ENCODE measurements around the gene RASGRF2.

RASGRF2 gene

DNA sequence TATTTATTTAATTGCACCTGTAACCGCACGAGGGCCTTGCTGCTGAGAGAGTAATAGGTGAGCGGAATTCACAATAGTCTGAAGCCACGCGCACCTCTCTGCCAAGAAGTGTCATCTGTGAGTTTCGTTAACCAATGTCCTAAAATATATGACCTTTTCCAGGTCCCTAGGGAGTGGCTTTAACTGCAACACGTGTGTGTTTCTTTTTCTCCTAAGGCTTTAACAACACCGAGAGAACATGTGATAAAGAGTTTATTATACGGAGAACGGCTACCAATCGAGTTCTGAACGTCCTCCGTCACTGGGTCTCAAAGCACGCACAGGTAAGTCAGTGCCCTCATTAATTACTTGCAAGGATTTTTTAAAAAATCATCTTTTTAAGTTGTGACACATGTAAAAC is 219.8 kb downstream of the RASGRF2 start:
- TF ChIP-seq, protein P1, sequence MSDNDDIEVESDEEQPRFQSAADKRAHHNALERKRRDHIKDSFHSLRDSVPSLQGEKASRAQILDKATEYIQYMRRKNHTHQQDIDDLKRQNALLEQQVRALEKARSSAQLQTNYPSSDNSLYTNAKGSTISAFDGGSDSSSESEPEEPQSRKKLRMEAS (IDR thresholded peaks at IDR 0.05), result no peak
- TF ChIP-seq FOXM1 (IDR thresholded peaks at IDR 0.05; ENCODE audit: borderline replicate concordance, low read depth) (no peak), NFIC (IDR thresholded peaks at IDR 0.05) (no peak), TAF1 (IDR thresholded peaks at IDR 0.05; ENCODE audit: low read depth) (no peak), EGR1 (IDR thresholded peaks at IDR 0.05) (no peak), ZBTB7A (IDR thresholded peaks at IDR 0.05; ENCODE audit: low read depth) (no peak), EP300 (IDR thresholded peaks at IDR 0.05; ENCODE audit: borderline replicate concordance) (no peak), CREB1 (IDR thresholded peaks at IDR 0.05; ENCODE audit: low read depth) (no peak), RAD21 (IDR thresholded peaks at IDR 0.05; ENCODE audit: low read depth) (no peak), YY1 (IDR thresholded peaks at IDR 0.05; ENCODE audit: low read depth) (no peak), TCF12 (IDR thresholded peaks at IDR 0.05; ENCODE audit: low read depth) (no peak), CEBPB (IDR thresholded peaks at IDR 0.05) (no peak), TEAD4 (IDR thresholded peaks at IDR 0.05) (no peak)
- TF ChIP-seq, protein P2, sequence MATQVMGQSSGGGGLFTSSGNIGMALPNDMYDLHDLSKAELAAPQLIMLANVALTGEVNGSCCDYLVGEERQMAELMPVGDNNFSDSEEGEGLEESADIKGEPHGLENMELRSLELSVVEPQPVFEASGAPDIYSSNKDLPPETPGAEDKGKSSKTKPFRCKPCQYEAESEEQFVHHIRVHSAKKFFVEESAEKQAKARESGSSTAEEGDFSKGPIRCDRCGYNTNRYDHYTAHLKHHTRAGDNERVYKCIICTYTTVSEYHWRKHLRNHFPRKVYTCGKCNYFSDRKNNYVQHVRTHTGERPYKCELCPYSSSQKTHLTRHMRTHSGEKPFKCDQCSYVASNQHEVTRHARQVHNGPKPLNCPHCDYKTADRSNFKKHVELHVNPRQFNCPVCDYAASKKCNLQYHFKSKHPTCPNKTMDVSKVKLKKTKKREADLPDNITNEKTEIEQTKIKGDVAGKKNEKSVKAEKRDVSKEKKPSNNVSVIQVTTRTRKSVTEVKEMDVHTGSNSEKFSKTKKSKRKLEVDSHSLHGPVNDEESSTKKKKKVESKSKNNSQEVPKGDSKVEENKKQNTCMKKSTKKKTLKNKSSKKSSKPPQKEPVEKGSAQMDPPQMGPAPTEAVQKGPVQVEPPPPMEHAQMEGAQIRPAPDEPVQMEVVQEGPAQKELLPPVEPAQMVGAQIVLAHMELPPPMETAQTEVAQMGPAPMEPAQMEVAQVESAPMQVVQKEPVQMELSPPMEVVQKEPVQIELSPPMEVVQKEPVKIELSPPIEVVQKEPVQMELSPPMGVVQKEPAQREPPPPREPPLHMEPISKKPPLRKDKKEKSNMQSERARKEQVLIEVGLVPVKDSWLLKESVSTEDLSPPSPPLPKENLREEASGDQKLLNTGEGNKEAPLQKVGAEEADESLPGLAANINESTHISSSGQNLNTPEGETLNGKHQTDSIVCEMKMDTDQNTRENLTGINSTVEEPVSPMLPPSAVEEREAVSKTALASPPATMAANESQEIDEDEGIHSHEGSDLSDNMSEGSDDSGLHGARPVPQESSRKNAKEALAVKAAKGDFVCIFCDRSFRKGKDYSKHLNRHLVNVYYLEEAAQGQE (IDR thresholded peaks at IDR 0.05; ENCODE audit: low read depth), result no peak
- TF ChIP-seq, protein P3, sequence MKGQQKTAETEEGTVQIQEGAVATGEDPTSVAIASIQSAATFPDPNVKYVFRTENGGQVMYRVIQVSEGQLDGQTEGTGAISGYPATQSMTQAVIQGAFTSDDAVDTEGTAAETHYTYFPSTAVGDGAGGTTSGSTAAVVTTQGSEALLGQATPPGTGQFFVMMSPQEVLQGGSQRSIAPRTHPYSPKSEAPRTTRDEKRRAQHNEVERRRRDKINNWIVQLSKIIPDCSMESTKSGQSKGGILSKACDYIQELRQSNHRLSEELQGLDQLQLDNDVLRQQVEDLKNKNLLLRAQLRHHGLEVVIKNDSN (IDR thresholded peaks at IDR 0.05), result no peak

DNA sequence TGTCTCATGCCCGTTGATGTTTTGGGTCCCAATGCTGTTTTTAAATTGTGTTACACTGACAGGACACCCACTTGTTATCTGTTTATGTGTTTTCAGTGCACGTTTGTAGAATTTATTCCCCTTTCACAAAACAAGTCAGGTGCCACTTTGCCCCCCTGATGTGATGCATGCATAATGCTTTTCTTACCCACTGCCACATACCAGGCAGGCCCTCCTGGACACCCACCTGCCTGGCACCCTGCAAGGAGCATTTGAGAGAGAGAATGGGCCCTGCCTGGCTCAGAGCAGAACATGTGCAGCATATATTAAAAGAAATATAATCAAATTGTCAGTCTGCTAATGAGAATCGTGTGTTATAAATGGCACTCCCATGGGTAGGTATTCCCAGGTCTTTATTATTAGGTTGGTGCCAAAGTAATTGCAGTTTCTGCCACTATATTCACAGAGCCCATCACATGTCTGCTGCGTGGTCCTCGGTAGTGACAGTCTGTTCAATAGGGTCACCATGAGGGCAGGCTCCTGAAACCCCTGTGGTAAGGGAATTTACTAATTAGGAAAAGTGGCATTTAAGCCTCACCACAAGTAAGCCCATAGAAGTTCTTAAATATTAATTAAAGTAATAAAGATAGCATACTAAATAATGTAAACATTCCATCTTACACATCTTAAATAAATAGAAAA is 220.8 kb downstream of the RASGRF2 start:
- no peak for TF ChIP-seq TEAD4 (IDR thresholded peaks at IDR 0.05)
- no peak for TF ChIP-seq FOXM1 (IDR thresholded peaks at IDR 0.05; ENCODE audit: borderline replicate concordance, low read depth)
- TF ChIP-seq CREB1 (IDR thresholded peaks at IDR 0.05; ENCODE audit: low read depth), result no peak
- TF ChIP-seq TCF12 (IDR thresholded peaks at IDR 0.05; ENCODE audit: low read depth), result no peak
- no peak for TF ChIP-seq TAF1 (IDR thresholded peaks at IDR 0.05; ENCODE audit: low read depth)
- no peak for TF ChIP-seq NFIC (IDR thresholded peaks at IDR 0.05)
- no peak for TF ChIP-seq EGR1 (IDR thresholded peaks at IDR 0.05)
- TF ChIP-seq EP300 (IDR thresholded peaks at IDR 0.05; ENCODE audit: borderline replicate concordance), result no peak
- TF ChIP-seq, protein P1 (IDR thresholded peaks at IDR 0.05), result no peak
- no peak for TF ChIP-seq YY1 (IDR thresholded peaks at IDR 0.05; ENCODE audit: low read depth)
- TF ChIP-seq ZBTB7A (IDR thresholded peaks at IDR 0.05; ENCODE audit: low read depth), result no peak
- TF ChIP-seq RAD21 (IDR thresholded peaks at IDR 0.05; ENCODE audit: low read depth), result no peak
- TF ChIP-seq, protein P2 (IDR thresholded peaks at IDR 0.05; ENCODE audit: low read depth), result no peak
- TF ChIP-seq, protein P3 (IDR thresholded peaks at IDR 0.05), result no peak
- no peak for TF ChIP-seq CEBPB (IDR thresholded peaks at IDR 0.05)

DNA sequence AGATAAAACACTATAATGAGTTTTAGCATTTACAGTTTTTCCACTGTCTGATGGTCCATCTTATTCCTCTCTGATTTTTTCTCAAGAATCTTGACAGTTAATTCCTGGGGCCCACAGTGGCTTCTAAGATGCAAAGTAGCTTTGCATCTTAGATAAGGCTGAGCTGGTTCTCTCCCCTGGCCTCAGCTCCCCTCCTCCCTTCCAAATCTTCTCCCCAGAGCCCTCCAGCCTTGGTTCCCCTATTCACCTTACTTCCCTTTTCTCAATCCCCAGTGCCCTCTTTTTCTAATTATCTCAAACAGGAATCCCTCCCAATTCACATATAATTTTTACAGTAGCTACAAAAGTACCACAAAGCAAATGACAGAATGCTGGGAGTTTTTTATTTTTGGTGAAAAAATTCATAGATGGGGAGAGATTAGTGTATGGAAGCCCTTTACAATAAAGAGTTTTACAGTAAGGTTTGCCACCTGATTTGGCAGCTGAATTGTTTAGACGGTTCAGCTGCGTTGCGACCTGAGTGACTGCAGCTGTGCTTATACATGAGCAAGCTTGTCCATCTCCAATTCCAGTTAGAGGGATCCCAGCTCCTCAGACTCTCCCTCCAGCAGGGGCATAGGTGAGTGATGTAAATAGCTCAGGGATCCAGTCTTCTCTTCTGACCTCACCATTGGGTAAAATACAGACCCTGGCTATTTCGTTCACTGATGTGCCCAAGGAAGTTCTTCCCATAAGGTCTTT is 221.6 kb downstream of the RASGRF2 start:
- TF ChIP-seq TEAD4 (IDR thresholded peaks at IDR 0.05) (no peak), CREB1 (IDR thresholded peaks at IDR 0.05; ENCODE audit: low read depth) (no peak), NFIC (IDR thresholded peaks at IDR 0.05) (no peak), TAF1 (IDR thresholded peaks at IDR 0.05; ENCODE audit: low read depth) (no peak), YY1 (IDR thresholded peaks at IDR 0.05; ENCODE audit: low read depth) (no peak), EGR1 (IDR thresholded peaks at IDR 0.05) (no peak), ZBTB7A (IDR thresholded peaks at IDR 0.05; ENCODE audit: low read depth) (no peak), EP300 (IDR thresholded peaks at IDR 0.05; ENCODE audit: borderline replicate concordance) (no peak), CEBPB (IDR thresholded peaks at IDR 0.05) (no peak), TCF12 (IDR thresholded peaks at IDR 0.05; ENCODE audit: low read depth) (no peak), RAD21 (IDR thresholded peaks at IDR 0.05; ENCODE audit: low read depth) (no peak), FOXM1 (IDR thresholded peaks at IDR 0.05; ENCODE audit: borderline replicate concordance, low read depth) (no peak)
- TF ChIP-seq, protein P1 (IDR thresholded peaks at IDR 0.05), result no peak
- TF ChIP-seq, protein P3 (IDR thresholded peaks at IDR 0.05), result no peak
- TF ChIP-seq, protein P2 (IDR thresholded peaks at IDR 0.05; ENCODE audit: low read depth), result no peak

All from Ishikawa (cell line).